HT-29 (cell line): ENCODE data around the gene RNLS. TPM values are rescaled to one million over a fixed set of nuclear protein-coding genes. Genes with fewer than 3 reads are reported as not detected.

Experiments used
- DNase-seq: peaks from one replicate; pipeline ENCODE4 v3.0.0-alpha.2; 2015; ENCODE audit warnings: low spot score
- total RNA-seq: library from RNA; depleted of rRNA; stranded (reverse); fragments of >200 nt; shearing (Covaris generic); gene quantifications from 2 replicates; pipeline ENCODE4 v1.2.3, GENCODE V29; 2014

The RNLS gene
- total RNA-seq, 1 experiment from 2014 or later, result 25.1 TPM

GRCh38 chr10:88477343-88478085 is 105.6 kb downstream of the RNLS start:
- DNase-seq, result no peak

DNA sequence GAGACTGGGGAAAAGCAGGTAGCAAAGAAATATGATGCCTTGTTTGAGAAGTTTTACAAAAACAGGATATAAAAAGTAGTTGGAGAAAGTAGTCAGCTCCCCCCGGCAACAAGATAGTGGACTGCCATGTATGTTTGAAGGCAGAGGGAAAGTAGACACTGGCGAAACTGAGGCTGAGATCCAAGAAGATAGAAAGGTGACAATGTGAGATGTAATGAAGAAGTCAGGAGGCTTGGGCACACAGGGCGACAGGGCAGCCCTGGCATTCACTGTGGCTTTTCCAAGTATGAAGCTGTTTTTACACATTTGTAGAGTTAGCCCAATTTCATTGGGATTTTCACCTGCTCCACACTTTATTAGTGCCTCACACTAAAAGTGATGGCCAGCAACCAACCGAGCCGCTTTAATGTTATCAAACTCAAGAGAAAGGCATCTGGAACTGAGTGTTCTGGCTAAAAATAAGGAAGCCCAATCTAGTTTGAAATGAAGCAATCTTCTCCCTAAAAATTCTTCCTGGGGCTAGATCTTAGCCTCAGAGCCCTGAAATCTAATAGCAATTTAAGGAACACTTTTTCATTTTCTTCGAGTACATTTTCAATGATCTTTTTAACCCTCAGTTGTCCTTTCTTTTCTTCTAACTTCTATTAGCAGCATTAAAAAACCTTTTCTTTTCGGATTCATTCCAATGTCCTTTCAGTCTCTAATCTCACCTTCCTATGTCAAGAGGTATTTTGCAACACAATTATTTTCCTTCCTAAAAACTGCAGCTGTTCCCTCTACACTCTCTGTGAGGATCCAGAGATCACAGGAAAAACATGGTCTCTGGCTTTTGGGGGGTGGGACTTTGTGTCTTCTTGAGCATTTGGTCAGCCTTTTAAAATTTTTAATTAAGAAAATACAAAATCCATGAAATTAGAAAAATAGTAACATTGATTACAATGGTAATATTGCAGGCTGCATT is 108.0 kb downstream of the RNLS start:
- DNase-seq, result no peak

- DNase-seq, result peak; percentile 73
Measured at GRCh38 chr10:88473989-88474883, 108.9 kb downstream of the RNLS start.

DNA sequence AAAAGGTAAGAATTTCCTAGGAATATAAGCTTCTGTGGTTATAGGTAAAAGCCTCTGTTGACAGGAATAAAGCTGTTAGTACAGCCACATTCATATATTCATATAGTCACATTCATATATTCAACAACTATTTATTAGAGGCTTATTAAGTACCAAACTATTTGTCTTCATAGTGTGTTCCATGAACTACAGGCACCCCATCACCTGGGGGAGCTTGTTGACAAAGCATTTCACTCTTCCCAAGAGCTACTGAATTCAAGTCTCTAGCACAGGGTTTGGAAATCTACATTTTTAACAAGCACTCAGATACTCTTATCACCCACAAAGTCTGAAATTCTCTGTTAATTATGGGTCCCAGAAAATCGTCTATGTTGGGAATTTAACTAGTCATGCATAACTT is 110.6 kb downstream of the RNLS start:
- DNase-seq, result peak; percentile 72

- no peak for DNase-seq
Measured at GRCh38 chr10:88471899-88472298, 111.2 kb downstream of the RNLS start.

DNA sequence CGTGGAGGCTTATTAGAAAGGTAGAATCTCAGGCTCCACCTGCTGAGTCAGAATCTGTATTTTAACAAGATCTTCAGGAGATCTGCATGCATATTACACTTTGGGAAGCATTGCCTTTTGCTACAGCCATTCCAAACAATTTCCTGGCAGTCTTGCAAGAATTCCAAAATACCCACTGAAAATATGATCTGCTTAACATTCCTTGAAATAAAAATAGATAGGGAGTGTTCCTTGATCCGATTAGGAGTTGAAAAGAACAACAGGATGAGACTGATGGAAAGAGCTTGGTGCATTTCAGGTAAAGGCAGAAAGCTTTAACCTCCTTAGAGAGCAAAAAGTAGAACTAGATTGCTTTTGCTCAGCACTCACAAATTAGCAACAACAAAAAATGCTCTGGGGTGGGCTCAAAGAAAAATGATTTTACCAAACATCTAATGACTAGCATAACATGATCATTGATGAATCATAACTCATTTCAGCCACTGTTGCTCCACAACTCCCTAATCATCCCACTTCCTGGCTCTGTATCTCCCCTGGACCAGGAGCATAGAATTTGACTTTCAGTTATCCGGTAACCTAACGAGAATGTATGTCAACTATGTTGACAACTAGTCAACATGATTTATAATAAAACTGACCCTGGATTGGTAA is 115.2 kb downstream of the RNLS start:
- no peak for DNase-seq

DNA sequence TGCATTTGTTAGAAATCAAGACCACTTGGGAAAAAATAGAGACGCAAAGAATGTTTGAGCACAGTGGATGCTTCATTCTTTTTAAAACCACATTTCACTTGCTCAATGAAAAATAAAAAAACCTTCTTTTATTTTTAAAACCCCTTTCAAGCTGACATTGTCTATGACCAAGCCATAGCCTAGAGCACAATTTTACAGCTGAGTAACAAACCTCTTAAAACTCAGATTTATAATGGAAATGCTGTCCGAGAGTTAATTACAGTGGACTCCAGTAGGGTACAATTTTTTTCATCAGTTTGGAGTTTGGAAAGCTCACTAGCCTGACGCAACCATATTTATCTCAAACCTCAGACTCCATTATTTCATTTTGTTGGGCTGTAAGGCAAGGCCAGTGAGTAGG is 116.3 kb downstream of the RNLS start:
- no peak for DNase-seq

GRCh38 chr10:88465765-88466164 is 117.4 kb downstream of the RNLS start:
- no peak for DNase-seq

DNA sequence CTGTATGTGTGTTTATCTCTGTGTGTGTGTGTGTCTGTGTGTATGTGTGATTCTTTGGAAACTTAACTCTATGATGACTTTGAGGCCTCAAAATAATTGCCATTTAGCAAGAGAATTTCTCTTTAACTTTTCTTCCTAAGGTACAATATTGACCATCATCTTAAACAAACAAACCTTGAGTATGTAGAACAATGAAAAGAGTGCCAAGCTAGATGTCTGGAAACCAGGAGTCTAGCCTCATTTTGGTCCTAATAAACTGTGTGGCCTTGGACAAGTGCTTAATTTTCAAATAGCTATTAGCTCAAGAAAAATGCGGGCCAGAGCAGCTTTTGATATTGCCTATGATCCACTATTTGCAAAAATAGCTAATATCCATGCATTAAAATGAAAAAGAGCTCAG is 119.3 kb downstream of the RNLS start:
- no peak for DNase-seq

DNA sequence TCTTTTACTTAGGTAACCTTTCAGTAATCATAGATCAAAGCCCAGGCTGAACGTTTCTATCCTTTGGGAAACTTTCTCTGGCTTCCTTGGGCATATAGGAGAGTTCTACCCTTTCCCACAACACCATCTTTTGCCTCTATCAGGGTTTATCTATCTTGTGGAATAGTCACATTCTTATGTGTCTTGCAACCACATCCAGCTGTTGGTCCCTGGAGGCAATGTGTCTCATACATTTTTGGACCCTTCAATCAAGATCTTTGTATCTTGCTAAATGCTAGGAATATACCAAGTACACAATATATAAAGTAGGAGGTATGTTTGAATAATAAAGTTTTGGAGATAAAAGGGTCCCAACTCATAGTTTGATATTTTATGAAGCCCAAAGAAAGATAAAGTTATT is 121.7 kb downstream of the RNLS start:
- no peak for DNase-seq

DNA sequence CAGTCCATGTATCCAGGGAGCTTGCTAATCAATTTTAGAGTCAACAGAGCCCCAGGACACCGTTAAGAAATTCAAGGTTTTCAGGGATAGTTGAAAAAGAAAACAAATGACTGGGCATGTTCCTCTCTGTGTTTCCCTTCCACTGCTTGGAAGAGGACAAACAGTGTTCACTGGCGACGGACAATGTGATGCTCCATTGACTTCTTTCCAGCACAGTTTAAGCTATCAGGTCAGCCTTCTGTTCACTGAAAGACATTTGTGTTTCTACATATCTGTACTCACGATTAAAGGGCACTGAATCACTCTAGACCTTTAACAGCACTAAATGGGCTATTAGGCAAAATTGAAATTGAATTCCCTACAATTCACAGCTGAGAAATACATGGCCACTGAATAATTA is 123.6 kb downstream of the RNLS start:
- DNase-seq, result no peak

DNA sequence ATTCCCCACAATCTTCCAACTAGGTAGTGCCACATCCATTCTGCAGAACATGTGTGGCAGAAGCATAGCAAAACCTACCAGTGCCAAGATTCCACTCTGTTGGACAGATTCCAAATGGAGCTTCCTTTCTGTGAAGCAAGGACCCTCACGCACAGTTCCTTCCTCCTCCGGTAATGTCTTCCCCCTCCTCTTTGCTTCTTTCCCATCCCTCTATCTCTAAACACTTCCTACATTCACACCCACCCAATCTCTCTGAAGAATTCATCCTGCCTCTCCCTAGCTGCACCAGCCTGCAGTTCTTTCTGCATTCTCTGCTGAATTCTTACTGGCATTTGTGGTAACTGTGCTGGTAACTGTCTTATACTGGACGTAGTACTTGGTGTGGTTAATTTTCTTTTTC is 124.9 kb downstream of the RNLS start:
- DNase-seq, result no peak

- DNase-seq, result peak; percentile 65
Measured at GRCh38 chr10:88457660-88458059, 125.5 kb downstream of the RNLS start.

- no peak for DNase-seq
Measured at GRCh38 chr10:88456730-88457129, 126.4 kb downstream of the RNLS start.

GRCh38 chr10:88455831-88456230 is 127.3 kb downstream of the RNLS start:
- DNase-seq, result no peak

GRCh38 chr10:88450201-88450600 is 132.9 kb downstream of the RNLS start:
- no peak for DNase-seq

DNA sequence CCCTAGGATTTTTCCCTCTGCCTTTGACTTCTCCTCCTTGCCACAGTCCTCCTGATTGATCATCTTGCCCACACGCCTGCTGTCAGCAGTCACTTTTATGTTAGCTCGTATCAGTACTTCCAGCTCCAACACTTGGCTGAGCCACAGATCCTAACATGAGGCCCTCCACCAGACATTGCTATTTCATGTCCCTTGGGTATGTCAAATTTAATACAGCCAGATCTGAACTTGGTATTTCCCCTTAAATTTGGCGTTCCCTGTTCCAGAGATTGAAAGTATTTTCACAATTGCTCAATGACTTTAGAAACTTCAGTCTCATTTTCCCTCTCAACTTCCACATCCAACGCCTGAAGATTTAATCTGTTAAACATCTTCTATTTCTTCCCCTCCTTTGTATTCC is 140.4 kb downstream of the RNLS start:
- DNase-seq, result no peak

DNA sequence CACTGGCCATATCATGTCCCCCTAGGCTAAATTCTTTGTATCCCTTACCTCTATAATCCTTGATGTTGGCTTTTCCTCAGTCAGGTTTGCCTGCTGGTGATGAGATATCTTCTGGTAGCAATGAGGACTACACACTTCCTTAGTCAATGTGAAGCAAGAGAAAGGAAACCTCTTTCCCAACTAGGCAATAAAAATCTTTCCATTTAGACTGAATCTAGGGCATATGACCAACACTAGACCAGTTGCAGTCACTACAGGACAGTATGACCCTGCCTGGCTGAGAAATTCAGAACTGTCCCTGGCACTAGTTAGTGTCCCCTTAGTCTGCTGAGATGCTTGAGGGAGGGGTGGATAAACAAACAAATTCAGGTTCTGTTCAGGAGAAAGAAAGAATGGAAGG is 142.6 kb downstream of the RNLS start:
- DNase-seq, result no peak

DNA sequence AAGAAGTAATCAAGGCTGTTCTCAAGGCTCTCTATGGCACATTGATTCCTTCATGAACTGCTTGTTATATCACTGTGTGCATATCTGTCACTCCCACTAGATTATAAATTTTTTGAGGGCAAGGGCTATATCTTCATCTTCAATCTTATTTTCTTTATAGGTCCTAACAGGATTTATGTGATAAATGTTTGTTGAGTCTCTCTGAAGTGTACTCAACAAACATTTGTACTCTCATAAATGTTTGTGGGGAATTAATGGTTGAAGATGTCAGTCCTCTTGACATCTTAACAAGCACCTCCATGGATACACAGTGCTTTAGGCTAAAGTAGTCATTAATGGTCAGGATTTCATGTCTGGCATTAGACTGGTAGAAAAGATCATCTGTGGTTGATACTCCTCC is 143.2 kb downstream of the RNLS start:
- DNase-seq, result peak; percentile 43

GRCh38 chr10:88437411-88437810 is 145.7 kb downstream of the RNLS start:
- peak; percentile 39 for DNase-seq

GRCh38 chr10:88433565-88434186 is 149.4 kb downstream of the RNLS start:
- no peak for DNase-seq
